ENCODE measurements around the gene GMPS. TPM values are rescaled to one million over a fixed set of nuclear protein-coding genes. Genes with fewer than 3 reads are reported as not detected.
"Not testable (repeated sequence)": the region's sequence is repeated elsewhere in the genome, so short reads cannot be mapped to it uniquely, and the experiment has no call there.

GMPS gene
- polyA plus RNA-seq, 1 donor, result 42.2 TPM

GRCh38 chr3:155871746-155872158 lies 1.3 kb downstream of the GMPS start:
- WGBS (ENCODE audit: insufficient coverage, low lambda C conversion rate), result 0% methylated on average over 6 of the region's 19 CpGs
- peaks cover 6% of the 10 kb centered on the region for H3K4me1 ChIP-seq (ENCODE audit: control insufficient read depth, insufficient read depth, low read length)
- no peaks in the 10 kb centered on the region for H3K36me3 ChIP-seq (ENCODE audit: control insufficient read depth, insufficient read depth, low read length)
- DNase-seq, result no peak
- peak overlapping the region; percentile 40 for H3K27ac ChIP-seq (ENCODE audit: low read length)
- peak overlapping the region; percentile 95 for H3K4me3 ChIP-seq (ENCODE audit: low read length)
- H3K9me3 ChIP-seq (ENCODE audit: control insufficient read depth, low read depth, low read length), result no peaks in the 10 kb centered on the region
- H3K27me3 ChIP-seq (ENCODE audit: control insufficient read depth, insufficient read depth, low read length), result no peaks in the 10 kb centered on the region

DNA sequence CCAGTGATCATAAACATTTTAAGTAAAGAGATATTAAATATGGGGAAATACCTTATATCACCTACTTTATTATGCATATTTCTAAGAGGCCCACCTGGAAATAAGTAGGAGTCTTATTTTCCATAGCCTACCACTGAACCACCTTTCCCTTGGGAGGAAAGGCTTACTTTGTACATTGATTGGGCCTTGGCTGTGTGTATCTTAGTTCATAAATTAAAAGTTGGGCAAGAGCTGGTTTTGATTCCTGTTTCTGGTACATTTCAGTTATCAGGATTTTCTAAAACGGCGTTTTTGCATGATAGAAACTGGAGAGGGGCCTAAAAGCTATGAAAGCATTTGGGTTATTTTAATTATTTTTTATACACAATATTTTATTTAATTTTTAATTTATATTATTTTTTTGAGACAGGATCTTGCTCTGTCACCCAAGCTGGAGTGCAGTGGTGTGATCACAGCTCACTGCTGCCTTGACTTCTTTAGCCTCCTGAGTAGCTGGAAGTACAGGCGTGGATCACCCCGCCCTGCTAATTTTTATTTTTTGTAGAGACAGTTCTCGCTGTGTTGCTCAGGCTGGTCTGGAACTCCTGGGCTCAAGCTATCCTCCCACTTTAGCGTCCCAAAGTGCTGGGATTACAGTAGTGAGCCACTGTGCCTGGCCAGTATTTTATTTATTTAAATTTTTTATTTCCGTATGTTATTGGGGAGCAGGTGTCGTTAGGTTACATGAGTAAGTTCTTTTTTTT lies 2.6 kb downstream of the GMPS start:
- no peak for DNase-seq
- H3K27me3 ChIP-seq (ENCODE audit: control insufficient read depth, insufficient read depth, low read length), result no peaks in the 10 kb centered on the region
- WGBS (ENCODE audit: insufficient coverage, low lambda C conversion rate), result no CpG with 5 or more reads among the region's 8 CpGs
- H3K36me3 ChIP-seq (ENCODE audit: control insufficient read depth, insufficient read depth, low read length), result no peaks in the 10 kb centered on the region
- H3K4me3 ChIP-seq (ENCODE audit: low read length), result no peak overlapping the region
- peaks cover 6% of the 10 kb centered on the region for H3K4me1 ChIP-seq (ENCODE audit: control insufficient read depth, insufficient read depth, low read length)
- H3K9me3 ChIP-seq (ENCODE audit: control insufficient read depth, low read depth, low read length), result no peaks in the 10 kb centered on the region
- no peak overlapping the region for H3K27ac ChIP-seq (ENCODE audit: low read length)

DNA sequence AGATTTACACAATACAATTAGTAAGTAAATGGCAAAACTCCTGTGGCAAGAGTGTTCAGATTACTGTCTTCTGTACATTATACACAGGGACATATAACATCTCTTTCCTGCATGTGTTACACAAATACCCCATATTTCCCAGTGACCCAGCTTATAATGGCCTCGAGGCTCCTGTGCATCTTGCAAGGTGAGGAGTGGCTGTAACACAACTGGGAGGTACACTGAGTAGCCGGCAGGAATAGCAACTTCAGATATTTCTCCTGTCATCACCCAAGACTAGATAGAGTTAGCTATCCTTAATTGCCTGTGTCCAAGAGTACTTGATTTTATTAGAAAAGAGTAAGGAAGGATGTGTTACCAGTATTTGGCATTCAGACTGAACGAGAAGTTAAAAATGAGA lies 5.6 kb downstream of the GMPS start:
- no peak for DNase-seq
- Histone ChIP-seq H3K27me3 (ENCODE audit: control insufficient read depth, insufficient read depth, low read length) (no peaks in the 10 kb centered on the region), H3K9me3 (ENCODE audit: control insufficient read depth, low read depth, low read length) (no peaks in the 10 kb centered on the region), H3K4me3 (ENCODE audit: low read length) (no peak overlapping the region), H3K27ac (ENCODE audit: low read length) (no peak overlapping the region), H3K4me1 (ENCODE audit: control insufficient read depth, insufficient read depth, low read length) (peaks cover 4% of the 10 kb centered on the region), H3K36me3 (ENCODE audit: control insufficient read depth, insufficient read depth, low read length) (no peaks in the 10 kb centered on the region)
- 100% methylated on average over 1 of the region's 3 CpGs for WGBS (ENCODE audit: insufficient coverage, low lambda C conversion rate)

DNA sequence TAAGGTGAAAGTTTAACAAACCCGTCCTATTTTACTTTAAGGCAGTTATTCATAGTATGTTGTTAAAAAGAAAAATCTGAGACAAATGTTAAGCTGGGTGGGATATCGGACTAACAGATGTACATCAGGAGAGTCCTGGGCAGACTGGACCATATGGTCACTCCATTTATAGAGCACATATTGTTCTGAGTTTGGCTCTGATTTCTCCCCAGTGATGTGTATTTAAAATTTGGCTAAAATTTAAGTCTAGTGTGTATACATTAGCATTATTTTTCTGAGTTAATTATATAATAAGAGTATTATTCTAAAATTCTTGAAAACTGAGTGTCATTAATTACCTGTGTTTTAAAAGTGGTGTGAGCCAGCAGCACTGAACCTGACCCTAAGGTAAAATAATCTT lies 6.1 kb downstream of the GMPS start:
- H3K9me3 ChIP-seq (ENCODE audit: control insufficient read depth, low read depth, low read length), result no peaks in the 10 kb centered on the region
- H3K4me1 ChIP-seq (ENCODE audit: control insufficient read depth, insufficient read depth, low read length), result peaks cover 4% of the 10 kb centered on the region
- no peaks in the 10 kb centered on the region for H3K27me3 ChIP-seq (ENCODE audit: control insufficient read depth, insufficient read depth, low read length)
- H3K27ac ChIP-seq (ENCODE audit: low read length), result no peak overlapping the region
- no peaks in the 10 kb centered on the region for H3K36me3 ChIP-seq (ENCODE audit: control insufficient read depth, insufficient read depth, low read length)
- no CpG with 5 or more reads among the region's 2 CpGs for WGBS (ENCODE audit: insufficient coverage, low lambda C conversion rate)
- H3K4me3 ChIP-seq (ENCODE audit: low read length), result no peak overlapping the region
- DNase-seq, result no peak

DNA sequence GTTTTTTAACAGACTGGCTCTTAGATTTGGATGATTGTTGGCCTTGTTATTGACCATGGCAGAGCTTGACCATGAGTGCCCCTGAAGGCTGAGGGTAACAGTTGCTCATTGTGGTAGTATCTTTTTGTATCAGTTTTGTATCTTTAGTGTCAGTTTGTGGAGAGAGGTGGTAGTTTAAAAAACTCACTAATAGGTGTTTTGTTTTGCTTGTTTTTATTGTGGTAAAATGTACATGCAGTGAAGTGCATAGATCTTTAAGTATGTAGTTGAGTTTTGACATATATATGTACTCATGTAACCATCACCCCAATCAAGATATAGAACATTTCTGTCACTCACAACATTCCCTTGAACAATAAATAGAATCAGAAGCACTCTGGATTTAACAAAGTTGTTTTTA lies 9.8 kb downstream of the GMPS start:
- H3K4me1 ChIP-seq (ENCODE audit: control insufficient read depth, insufficient read depth, low read length), result no peaks in the 10 kb centered on the region
- no peaks in the 10 kb centered on the region for H3K9me3 ChIP-seq (ENCODE audit: control insufficient read depth, low read depth, low read length)
- H3K27ac ChIP-seq (ENCODE audit: low read length), result no peak overlapping the region
- H3K4me3 ChIP-seq (ENCODE audit: low read length), result no peak overlapping the region
- H3K27me3 ChIP-seq (ENCODE audit: control insufficient read depth, insufficient read depth, low read length), result no peaks in the 10 kb centered on the region
- H3K36me3 ChIP-seq (ENCODE audit: control insufficient read depth, insufficient read depth, low read length), result no peaks in the 10 kb centered on the region
- no peak for DNase-seq

GRCh38 chr3:155884292-155884691 lies 13.8 kb downstream of the GMPS start:
- WGBS (ENCODE audit: insufficient coverage, low lambda C conversion rate), result 91% methylated on average over 4 of the region's 7 CpGs
- no peak for DNase-seq
- Histone ChIP-seq H3K36me3 (ENCODE audit: control insufficient read depth, insufficient read depth, low read length) (no peaks in the 10 kb centered on the region), H3K4me1 (ENCODE audit: control insufficient read depth, insufficient read depth, low read length) (no peaks in the 10 kb centered on the region), H3K27me3 (ENCODE audit: control insufficient read depth, insufficient read depth, low read length) (no peaks in the 10 kb centered on the region), H3K4me3 (ENCODE audit: low read length) (no peak overlapping the region), H3K9me3 (ENCODE audit: control insufficient read depth, low read depth, low read length) (no peaks in the 10 kb centered on the region), H3K27ac (ENCODE audit: low read length) (no peak overlapping the region)

DNA sequence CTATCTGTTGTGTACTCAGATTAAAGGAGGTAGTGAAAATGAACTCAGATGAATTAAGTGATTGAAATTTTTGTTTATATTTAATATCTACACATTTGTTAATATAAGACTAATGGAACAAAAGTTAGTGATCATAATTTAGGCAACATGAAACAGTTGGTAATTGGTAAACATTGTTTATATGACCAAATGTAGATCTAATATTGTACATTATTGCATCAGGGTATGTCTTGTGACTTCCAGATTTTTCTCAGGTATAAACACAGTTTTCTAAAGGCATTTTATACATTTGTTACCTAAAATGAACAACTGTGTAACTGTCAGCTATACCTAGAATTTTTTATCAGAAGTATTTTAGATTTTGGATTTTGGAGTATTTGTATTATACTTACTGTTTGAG lies 14.8 kb downstream of the GMPS start:
- H3K36me3 ChIP-seq (ENCODE audit: control insufficient read depth, insufficient read depth, low read length), result no peaks in the 10 kb centered on the region
- no peaks in the 10 kb centered on the region for H3K27me3 ChIP-seq (ENCODE audit: control insufficient read depth, insufficient read depth, low read length)
- no peaks in the 10 kb centered on the region for H3K4me1 ChIP-seq (ENCODE audit: control insufficient read depth, insufficient read depth, low read length)
- H3K9me3 ChIP-seq (ENCODE audit: control insufficient read depth, low read depth, low read length), result no peaks in the 10 kb centered on the region
- DNase-seq, result no peak
- H3K4me3 ChIP-seq (ENCODE audit: low read length), result no peak overlapping the region
- H3K27ac ChIP-seq (ENCODE audit: low read length), result no peak overlapping the region

- DNase-seq, result peak; percentile 17 to 59
- not testable (repeated sequence) for H3K4me1 ChIP-seq (ENCODE audit: control insufficient read depth, insufficient read depth, low read length); H3K27ac ChIP-seq (ENCODE audit: low read length); H3K4me3 ChIP-seq (ENCODE audit: low read length); H3K9me3 ChIP-seq (ENCODE audit: control insufficient read depth, low read depth, low read length); H3K36me3 ChIP-seq (ENCODE audit: control insufficient read depth, insufficient read depth, low read length); H3K27me3 ChIP-seq (ENCODE audit: control insufficient read depth, insufficient read depth, low read length)
- no CpG with 5 or more reads among the region's 8 CpGs for WGBS (ENCODE audit: insufficient coverage, low lambda C conversion rate)
Observed at GRCh38 chr3:155886348-155886747, 15.9 kb downstream of the GMPS start.

DNA sequence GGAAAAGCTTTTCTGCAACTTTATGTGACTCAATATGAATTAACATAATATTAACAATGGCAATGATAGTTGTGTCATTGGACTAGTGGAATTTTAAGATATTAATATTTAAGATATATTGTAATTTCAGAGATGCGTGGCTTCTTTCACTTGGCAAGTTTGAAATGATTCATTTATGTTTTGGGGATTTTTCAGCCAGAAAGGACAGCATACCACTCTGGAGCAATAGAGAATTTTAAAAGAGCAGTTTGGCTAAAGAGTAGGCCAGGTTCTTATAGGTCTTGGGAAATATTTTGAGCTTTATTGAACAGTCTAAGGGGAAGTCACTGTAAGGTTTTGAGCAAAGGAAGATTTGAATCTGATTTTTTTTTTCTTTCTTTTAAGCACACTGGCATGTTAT lies 16.5 kb downstream of the GMPS start:
- WGBS (ENCODE audit: insufficient coverage, low lambda C conversion rate), result no CpG with 5 or more reads among the region's 1 CpG

DNA sequence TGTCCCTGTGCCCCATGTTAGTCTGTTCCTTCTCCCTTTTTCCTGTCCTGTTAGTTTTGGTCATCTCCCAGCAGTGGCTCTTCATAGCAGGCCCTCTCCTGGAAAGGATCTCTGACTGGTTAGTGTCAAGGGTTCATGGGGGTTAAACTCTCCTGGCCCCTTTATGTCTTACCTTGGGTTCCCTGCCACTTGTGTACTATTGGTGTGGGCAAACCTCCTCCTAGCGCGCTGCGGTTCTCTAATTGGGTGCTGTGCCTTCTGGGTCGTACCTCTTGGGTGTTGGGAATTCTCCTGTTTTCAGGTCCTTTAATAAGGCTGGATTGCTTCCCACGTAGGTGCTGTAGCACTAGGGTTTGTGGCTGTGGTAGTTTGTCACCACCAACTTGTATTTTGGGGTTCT lies 18.8 kb downstream of the GMPS start:
- Histone ChIP-seq H3K27ac (ENCODE audit: low read length) (no peak overlapping the region), H3K9me3 (ENCODE audit: control insufficient read depth, low read depth, low read length) (no peaks in the 10 kb centered on the region), H3K4me1 (ENCODE audit: control insufficient read depth, insufficient read depth, low read length) (no peaks in the 10 kb centered on the region), H3K36me3 (ENCODE audit: control insufficient read depth, insufficient read depth, low read length) (peaks cover 3% of the 10 kb centered on the region), H3K4me3 (ENCODE audit: low read length) (no peak overlapping the region), H3K27me3 (ENCODE audit: control insufficient read depth, insufficient read depth, low read length) (no peaks in the 10 kb centered on the region)
- no CpG with 5 or more reads among the region's 5 CpGs for WGBS (ENCODE audit: insufficient coverage, low lambda C conversion rate)
- no peak for DNase-seq

More for the DNA sequence above, 16.5 kb downstream of the GMPS start:
- no peak for DNase-seq
- Histone ChIP-seq H3K4me3 (ENCODE audit: low read length) (no peak overlapping the region), H3K36me3 (ENCODE audit: control insufficient read depth, insufficient read depth, low read length) (no peaks in the 10 kb centered on the region), H3K9me3 (ENCODE audit: control insufficient read depth, low read depth, low read length) (no peaks in the 10 kb centered on the region), H3K27ac (ENCODE audit: low read length) (no peak overlapping the region), H3K27me3 (ENCODE audit: control insufficient read depth, insufficient read depth, low read length) (no peaks in the 10 kb centered on the region), H3K4me1 (ENCODE audit: control insufficient read depth, insufficient read depth, low read length) (no peaks in the 10 kb centered on the region)

DNA sequence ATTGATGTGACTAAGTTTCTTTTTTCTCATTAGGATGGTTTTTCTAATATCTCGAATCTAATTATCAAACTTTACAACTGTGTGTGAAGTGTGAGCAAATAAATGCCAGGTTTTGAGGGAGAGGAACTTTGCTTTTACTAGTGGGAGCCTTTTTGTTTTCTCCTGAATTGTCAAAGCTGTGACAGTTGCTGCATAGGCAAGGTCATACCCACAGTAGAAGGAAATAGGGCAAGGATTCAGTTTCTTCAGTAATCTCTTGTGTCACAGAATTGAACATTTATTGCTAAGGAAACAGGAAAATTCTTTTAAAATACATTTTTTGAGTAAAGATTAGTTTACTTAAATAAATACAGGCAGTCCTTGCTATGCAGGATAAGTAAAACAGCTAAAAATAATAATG lies 19.5 kb downstream of the GMPS start:
- no peak for DNase-seq
- Histone ChIP-seq H3K36me3 (ENCODE audit: control insufficient read depth, insufficient read depth, low read length) (peaks cover 6% of the 10 kb centered on the region), H3K4me1 (ENCODE audit: control insufficient read depth, insufficient read depth, low read length) (no peaks in the 10 kb centered on the region), H3K9me3 (ENCODE audit: control insufficient read depth, low read depth, low read length) (no peaks in the 10 kb centered on the region), H3K27me3 (ENCODE audit: control insufficient read depth, insufficient read depth, low read length) (no peaks in the 10 kb centered on the region), H3K4me3 (ENCODE audit: low read length) (no peak overlapping the region), H3K27ac (ENCODE audit: low read length) (no peak overlapping the region)
- 64% methylated on average over 1 of the region's 1 CpG for WGBS (ENCODE audit: insufficient coverage, low lambda C conversion rate)

Data from large intestine (tissue), 3 donors.